ENCODE data around the gene NLGN4X. TPM values are rescaled to one million over a fixed set of nuclear protein-coding genes. Genes with fewer than 3 reads are reported as not detected.

NLGN4X gene
- total RNA-seq, 1 experiment from 2014 or later, result 0.05 TPM

GRCh38 chrX:5998901-5999300 lies 229.8 kb downstream of the NLGN4X start:
- no peak overlapping the region for H3K27ac ChIP-seq (ENCODE audit: low read depth, low read length)
- H4K20me1 ChIP-seq (ENCODE audit: insufficient read depth), result no peaks in the 10 kb centered on the region
- H3K9me2 ChIP-seq (ENCODE audit: insufficient read depth), result no peaks in the 10 kb centered on the region
- H2AFZ ChIP-seq (ENCODE audit: low read depth, low read length, poor library complexity, severe bottlenecking), result no peak overlapping the region
- no TSS peak for BruUV-seq (replicated peaks)
- CTCF ChIA-PET, result no interaction called here
- intact Hi-C loops (cut with micrococcal nuclease), result no loop called here
- no peaks in the 10 kb centered on the region for H3K27me3 ChIP-seq (ENCODE audit: insufficient read depth, low read length)
- no peaks in the 10 kb centered on the region for H3K4me1 ChIP-seq (ENCODE audit: control insufficient read depth in 1 of 2, insufficient read depth in 2 of 2, low read length in 2 of 2)
- H3K36me3 ChIP-seq (ENCODE audit: control insufficient read depth in 1 of 2, insufficient read depth in 2 of 2, low read length in 2 of 2), result no peaks in the 10 kb centered on the region
- no peaks in the 10 kb centered on the region for H3K79me2 ChIP-seq (ENCODE audit: insufficient read depth, low read length)
- no peak overlapping the region for H3K4me3 ChIP-seq (replicated peaks in 1 of 2; ENCODE audit: low read depth in 1 of 2, low read length in 2 of 2)
- POLR2A ChIA-PET, result no interaction called here
- ATAC-seq, result no peak
- RAD21 ChIA-PET (ENCODE audit: low non-redundant PET in 1 of 2, low total read pairs in 2 of 2, uncharacterized antibody in 2 of 2, unreplicated experiment in 2 of 2), result no interaction called here
- H3K4me2 ChIP-seq (ENCODE audit: low read length), result no peak overlapping the region
- DNase-seq (ENCODE audit: low read depth, low spot score), result no peak
- no peak overlapping the region for H3K9ac ChIP-seq (ENCODE audit: low read length)
- H3K9me3 ChIP-seq (ENCODE audit: control insufficient read depth in 1 of 2, insufficient read depth in 1 of 2, low read depth in 1 of 2, low read length in 2 of 2), result no peaks in the 10 kb centered on the region; a peak in 1 of 4 replicates
- no peak for TF ChIP-seq CEBPB (IDR thresholded peaks at IDR 0.05; ENCODE audit: low read depth)
- no peak for TF ChIP-seq ATF3 (IDR thresholded peaks at IDR 0.05)
- no peak for TF ChIP-seq EGR1 (IDR thresholded peaks at IDR 0.05; ENCODE audit: low read depth)
- no peak for TF ChIP-seq SRF (IDR thresholded peaks at IDR 0.05; ENCODE audit: low read depth)
- no peak for TF ChIP-seq EZH2phosphoT487 (IDR thresholded peaks at IDR 0.05; ENCODE audit: borderline replicate concordance)
- no peak for TF ChIP-seq CTCF (IDR thresholded peaks at IDR 0.05 in 2 of 3, conservative IDR thresholded peaks at IDR 0.05 in 1 of 3; ENCODE audit: borderline replicate concordance in 1 of 3, insufficient read depth in 1 of 3, low read depth in 2 of 3, low read length in 2 of 3)
- TF ChIP-seq ELF1 (IDR thresholded peaks at IDR 0.05; ENCODE audit: borderline replicate concordance, low read depth), result no peak
- TF ChIP-seq SIN3A (IDR thresholded peaks at IDR 0.05; ENCODE audit: low read depth), result no peak
- no peak for TF ChIP-seq ZBTB33 (IDR thresholded peaks at IDR 0.05; ENCODE audit: extremely low read depth, insufficient replicate concordance, low read length)

All from HCT116 (cell line).